ENCODE results near the gene POTEB. TPM values are rescaled to one million over a fixed set of nuclear protein-coding genes. Genes with fewer than 3 reads are reported as not detected.
"Not testable (repeated sequence)": the region's sequence is repeated elsewhere in the genome, so short reads cannot be mapped to it uniquely, and the experiment has no call there.

POTEB gene
- total RNA-seq, result not detected
- not detected for polyA plus RNA-seq (2013, experiment 1 of 2)
- polyA plus RNA-seq (2013, experiment 2 of 2), result not detected
- long read RNA-seq, experiment 1, result 0 reads
- long read RNA-seq, experiment 2, result 0 reads
- long read RNA-seq, experiment 3, result 0 reads
- long read RNA-seq, experiment 4, result 0 reads

- not testable (repeated sequence) for H3K4me1 Mint-ChIP-seq; H3K4me1 ChIP-seq (ENCODE audit: control insufficient read depth, insufficient read depth, low read length); H3K36me3 ChIP-seq (ENCODE audit: control insufficient read depth, insufficient read depth, low read length); H3K36me3 Mint-ChIP-seq (ENCODE audit: low read depth); DNase-seq; H3K27me3 Mint-ChIP-seq (ENCODE audit: insufficient read depth); H3K4me3 ChIP-seq (ENCODE audit: low read length); H3K4me3 Mint-ChIP-seq; H3K27ac ChIP-seq (ENCODE audit: low read depth, low read length); H3K9ac ChIP-seq (ENCODE audit: extremely low read depth, low read length, poor library complexity, severe bottlenecking); H3K9me3 ChIP-seq (ENCODE audit: control insufficient read depth, low read length); H3K27ac Mint-ChIP-seq; H3K9me3 Mint-ChIP-seq; H3K27me3 ChIP-seq (ENCODE audit: control insufficient read depth, insufficient read depth, low read length, poor library complexity, severe bottlenecking)
- no CpG with 5 or more reads among the region's 36 CpGs for WGBS, 2 experiments (ENCODE audit: insufficient coverage in 1 of 2, insufficient read length in 1 of 2)
Observed at GRCh38 chr15:21877635-21878034, at the start of gene POTEB. TSS of gene POTEB (minus strand) at chr15:21877735. CDS start at chr15:21877246, 489 bp downstream.

GRCh38 chr15:21890955-21891354 is 13.4 kb upstream of the POTEB start:
- H3K9ac ChIP-seq (ENCODE audit: extremely low read depth, low read length, poor library complexity, severe bottlenecking); H3K4me3 ChIP-seq (ENCODE audit: low read length); H3K27ac Mint-ChIP-seq; H3K27me3 ChIP-seq (ENCODE audit: control insufficient read depth, insufficient read depth, low read length, poor library complexity, severe bottlenecking); H3K27me3 Mint-ChIP-seq (ENCODE audit: insufficient read depth); H3K4me1 ChIP-seq (ENCODE audit: control insufficient read depth, insufficient read depth, low read length); H3K9me3 ChIP-seq (ENCODE audit: control insufficient read depth, low read length); H3K36me3 ChIP-seq (ENCODE audit: control insufficient read depth, insufficient read depth, low read length); H3K4me3 Mint-ChIP-seq; H3K9me3 Mint-ChIP-seq; H3K27ac ChIP-seq (ENCODE audit: low read depth, low read length); H3K36me3 Mint-ChIP-seq (ENCODE audit: low read depth); DNase-seq; H3K4me1 Mint-ChIP-seq: not testable (repeated sequence)
- WGBS, 2 experiments (ENCODE audit: insufficient coverage in 1 of 2, insufficient read length in 1 of 2), result no CpG with 5 or more reads among the region's 6 CpGs

- WGBS, 2 experiments (ENCODE audit: insufficient coverage in 1 of 2, insufficient read length in 1 of 2), result no CpG with 5 or more reads among the region's 47 CpGs
- not testable (repeated sequence) for H3K4me1 Mint-ChIP-seq
Observed at GRCh38 chr15:21889542-21889941, 12.0 kb upstream of the POTEB start.

GRCh38 chr15:21838831-21839230 is 38.7 kb downstream of the POTEB start:
- not testable (repeated sequence) for H3K4me3 Mint-ChIP-seq; H3K27me3 Mint-ChIP-seq (ENCODE audit: insufficient read depth); H3K36me3 ChIP-seq (ENCODE audit: control insufficient read depth, insufficient read depth, low read length); H3K27me3 ChIP-seq (ENCODE audit: control insufficient read depth, insufficient read depth, low read length, poor library complexity, severe bottlenecking); H3K4me1 Mint-ChIP-seq; H3K9me3 ChIP-seq (ENCODE audit: control insufficient read depth, low read length); H3K4me1 ChIP-seq (ENCODE audit: control insufficient read depth, insufficient read depth, low read length); H3K9ac ChIP-seq (ENCODE audit: extremely low read depth, low read length, poor library complexity, severe bottlenecking); DNase-seq; H3K27ac Mint-ChIP-seq; H3K9me3 Mint-ChIP-seq; H3K36me3 Mint-ChIP-seq (ENCODE audit: low read depth); H3K4me3 ChIP-seq (ENCODE audit: low read length); H3K27ac ChIP-seq (ENCODE audit: low read depth, low read length)
- WGBS, 2 experiments (ENCODE audit: insufficient coverage in 1 of 2, insufficient read length in 1 of 2), result no CpG with 5 or more reads among the region's 1 CpG

More at GRCh38 chr15:21889542-21889941, 12.0 kb upstream of the POTEB start:
- not testable (repeated sequence) for H3K4me1 ChIP-seq (ENCODE audit: control insufficient read depth, insufficient read depth, low read length); H3K9me3 Mint-ChIP-seq; H3K9me3 ChIP-seq (ENCODE audit: control insufficient read depth, low read length); H3K27me3 ChIP-seq (ENCODE audit: control insufficient read depth, insufficient read depth, low read length, poor library complexity, severe bottlenecking); H3K36me3 ChIP-seq (ENCODE audit: control insufficient read depth, insufficient read depth, low read length); H3K36me3 Mint-ChIP-seq (ENCODE audit: low read depth); H3K4me3 Mint-ChIP-seq; H3K27me3 Mint-ChIP-seq (ENCODE audit: insufficient read depth); DNase-seq; H3K4me3 ChIP-seq (ENCODE audit: low read length); H3K9ac ChIP-seq (ENCODE audit: extremely low read depth, low read length, poor library complexity, severe bottlenecking); H3K27ac Mint-ChIP-seq; H3K27ac ChIP-seq (ENCODE audit: low read depth, low read length)

Small RNA genes lying within 50 kb of the gene (microRNA-seq; reads per million reads assigned to microRNA genes)
- gene MIR3118-4 (ENCODE audit: borderline microRNAs expressed), result not detected

Other genes with a start within 250 kb of the POTEB start
- not detected for gene OR4M2, start 202.8 kb upstream of the POTEB start, total RNA-seq